Cerebellar nuclear complex (tissue), 1 donor: ENCODE results near the gene ABCC4.

ENCODE experiments used
- DNase-seq, 2 experiments: peaks; one replicate each; lab custom pipeline; 2025; lab: John Stamatoyannopoulos, UW

Gene ABCC4

GRCh38 chr13:95113601-95114000 lies 187.7 kb downstream of the ABCC4 start:
- DNase-seq: no peak

- no peak for DNase-seq
Observed at GRCh38 chr13:95112883-95113282, 188.4 kb downstream of the ABCC4 start.

GRCh38 chr13:95111608-95112007 lies 189.6 kb downstream of the ABCC4 start:
- no peak for DNase-seq

GRCh38 chr13:95106562-95106961 lies 194.7 kb downstream of the ABCC4 start:
- DNase-seq: no peak

- DNase-seq: no peak
Observed at GRCh38 chr13:95100525-95101433, 200.5 kb downstream of the ABCC4 start.

- DNase-seq: no peak
Observed at GRCh38 chr13:95099541-95099940, 201.7 kb downstream of the ABCC4 start.

GRCh38 chr13:95098916-95099315 lies 202.3 kb downstream of the ABCC4 start:
- DNase-seq: no peak

- no peak for DNase-seq
Observed at GRCh38 chr13:95091755-95092154, 209.5 kb downstream of the ABCC4 start.

- no peak for DNase-seq
Observed at GRCh38 chr13:95087746-95088305, 213.4 kb downstream of the ABCC4 start.

GRCh38 chr13:95086761-95087160 lies 214.5 kb downstream of the ABCC4 start:
- no peak for DNase-seq

- DNase-seq: no peak
Observed at GRCh38 chr13:95083758-95084157, 217.5 kb downstream of the ABCC4 start.

- DNase-seq: no peak
Observed at GRCh38 chr13:95083066-95083465, 218.2 kb downstream of the ABCC4 start.

GRCh38 chr13:95075506-95075905 lies 225.7 kb downstream of the ABCC4 start:
- no peak for DNase-seq

GRCh38 chr13:95074820-95075219 lies 226.4 kb downstream of the ABCC4 start:
- no peak for DNase-seq

GRCh38 chr13:95073747-95074311 lies 227.4 kb downstream of the ABCC4 start:
- no peak for DNase-seq

- DNase-seq: no peak
Observed at GRCh38 chr13:95067303-95067702, 233.9 kb downstream of the ABCC4 start.

GRCh38 chr13:95060014-95060519 lies 241.2 kb downstream of the ABCC4 start:
- DNase-seq: no peak

GRCh38 chr13:95059306-95059705 lies 241.9 kb downstream of the ABCC4 start:
- no peak for DNase-seq

GRCh38 chr13:95058680-95059079 lies 242.6 kb downstream of the ABCC4 start:
- no peak for DNase-seq

- no peak for DNase-seq
Observed at GRCh38 chr13:95056266-95056665, 245.0 kb downstream of the ABCC4 start.

- no peak for DNase-seq
Observed at GRCh38 chr13:95050800-95051615, 250.2 kb downstream of the ABCC4 start.

- no peak for DNase-seq
Observed at GRCh38 chr13:95049772-95050171, 251.5 kb downstream of the ABCC4 start.
